Inferior parietal cortex (tissue), 1 donor: ENCODE results near the gene TOP2B.

Experiments
- DNase-seq: peaks from one replicate; pipeline ENCODE4 v3.0.0-alpha.2; 2016; ENCODE audit errors: extremely low spot score

Gene TOP2B, protein sequence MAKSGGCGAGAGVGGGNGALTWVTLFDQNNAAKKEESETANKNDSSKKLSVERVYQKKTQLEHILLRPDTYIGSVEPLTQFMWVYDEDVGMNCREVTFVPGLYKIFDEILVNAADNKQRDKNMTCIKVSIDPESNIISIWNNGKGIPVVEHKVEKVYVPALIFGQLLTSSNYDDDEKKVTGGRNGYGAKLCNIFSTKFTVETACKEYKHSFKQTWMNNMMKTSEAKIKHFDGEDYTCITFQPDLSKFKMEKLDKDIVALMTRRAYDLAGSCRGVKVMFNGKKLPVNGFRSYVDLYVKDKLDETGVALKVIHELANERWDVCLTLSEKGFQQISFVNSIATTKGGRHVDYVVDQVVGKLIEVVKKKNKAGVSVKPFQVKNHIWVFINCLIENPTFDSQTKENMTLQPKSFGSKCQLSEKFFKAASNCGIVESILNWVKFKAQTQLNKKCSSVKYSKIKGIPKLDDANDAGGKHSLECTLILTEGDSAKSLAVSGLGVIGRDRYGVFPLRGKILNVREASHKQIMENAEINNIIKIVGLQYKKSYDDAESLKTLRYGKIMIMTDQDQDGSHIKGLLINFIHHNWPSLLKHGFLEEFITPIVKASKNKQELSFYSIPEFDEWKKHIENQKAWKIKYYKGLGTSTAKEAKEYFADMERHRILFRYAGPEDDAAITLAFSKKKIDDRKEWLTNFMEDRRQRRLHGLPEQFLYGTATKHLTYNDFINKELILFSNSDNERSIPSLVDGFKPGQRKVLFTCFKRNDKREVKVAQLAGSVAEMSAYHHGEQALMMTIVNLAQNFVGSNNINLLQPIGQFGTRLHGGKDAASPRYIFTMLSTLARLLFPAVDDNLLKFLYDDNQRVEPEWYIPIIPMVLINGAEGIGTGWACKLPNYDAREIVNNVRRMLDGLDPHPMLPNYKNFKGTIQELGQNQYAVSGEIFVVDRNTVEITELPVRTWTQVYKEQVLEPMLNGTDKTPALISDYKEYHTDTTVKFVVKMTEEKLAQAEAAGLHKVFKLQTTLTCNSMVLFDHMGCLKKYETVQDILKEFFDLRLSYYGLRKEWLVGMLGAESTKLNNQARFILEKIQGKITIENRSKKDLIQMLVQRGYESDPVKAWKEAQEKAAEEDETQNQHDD (N-terminal part only)

DNA sequence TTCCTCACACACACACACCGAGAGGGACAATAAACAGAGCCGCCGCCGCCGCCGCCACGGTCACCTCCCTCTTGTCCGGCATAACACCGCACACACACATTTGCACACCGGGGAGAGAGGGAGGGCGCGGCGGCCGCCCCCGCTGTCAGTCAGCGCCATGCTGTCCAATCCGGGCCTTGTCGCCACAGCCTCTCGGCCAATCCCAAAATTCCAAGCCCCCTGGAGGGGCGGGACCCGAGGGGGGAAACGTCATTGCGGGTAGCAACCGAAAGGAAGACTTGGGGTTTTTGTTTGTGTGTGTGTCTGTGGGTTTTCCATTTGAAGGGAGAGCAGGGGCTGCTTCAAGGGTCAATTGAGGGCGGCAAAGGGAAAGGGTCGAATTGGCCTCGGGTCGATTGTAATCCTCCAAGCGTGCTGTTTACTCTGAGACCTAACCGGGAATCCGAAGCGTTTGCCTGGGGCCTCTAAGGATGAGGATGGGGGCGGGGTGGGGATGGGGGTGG is at the start of gene TOP2B:
Gene TOP2B, minus strand, starts transcription at position 96 of the 503 bp plus-strand sequence. CDS start 610 bp downstream, outside the sequence.
- DNase-seq = peak; percentile 98

DNA sequence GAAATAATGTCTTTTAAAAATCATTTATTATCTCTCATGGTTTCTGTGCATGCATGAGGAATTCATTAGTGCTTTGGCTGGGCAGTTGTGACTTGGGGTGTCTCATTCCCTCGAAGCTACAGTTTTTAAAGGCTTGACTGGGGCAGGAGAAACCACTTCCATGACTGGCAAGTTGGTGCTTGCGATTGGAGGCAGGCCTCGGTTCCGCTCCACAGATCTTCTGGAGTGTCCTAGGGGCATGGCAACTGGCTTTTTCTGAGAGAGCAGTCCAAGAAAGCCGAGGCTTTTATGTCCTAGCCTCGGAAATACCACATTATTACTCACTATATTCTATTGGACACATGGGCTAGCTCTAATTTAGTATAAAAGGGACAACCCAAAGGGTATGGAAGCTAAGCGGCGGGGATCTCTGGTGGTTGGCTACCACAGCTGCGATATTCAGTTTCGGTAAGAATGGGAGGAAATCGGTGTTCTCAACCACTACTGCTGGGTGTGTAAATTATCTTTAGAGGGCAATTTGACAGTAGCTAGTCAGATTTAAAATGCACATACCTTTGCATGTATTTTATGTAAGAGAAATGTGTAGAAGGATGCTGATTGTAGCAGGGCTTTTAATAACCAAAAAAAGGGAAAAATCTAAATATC is 48.8 kb upstream of the TOP2B start:
- no peak for DNase-seq

DNA sequence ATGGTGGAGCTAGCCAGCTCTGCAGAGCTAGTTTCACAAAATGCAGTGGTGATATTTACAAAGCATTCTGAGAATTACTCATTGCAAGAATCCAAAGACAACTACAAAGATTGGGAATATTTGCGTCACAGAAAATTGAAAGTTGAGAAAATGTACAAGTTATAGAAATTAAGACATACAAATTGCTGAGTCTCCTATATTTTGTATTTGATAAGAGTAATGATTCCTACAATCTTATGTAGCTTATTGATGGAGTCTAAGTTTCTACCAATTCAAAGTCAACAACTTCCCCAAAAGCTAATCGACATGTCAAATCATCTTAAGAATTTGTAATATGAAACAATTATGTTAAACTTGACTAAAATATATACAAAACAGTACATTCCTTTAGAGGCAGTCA is 46.4 kb upstream of the TOP2B start:
- DNase-seq = no peak

DNA sequence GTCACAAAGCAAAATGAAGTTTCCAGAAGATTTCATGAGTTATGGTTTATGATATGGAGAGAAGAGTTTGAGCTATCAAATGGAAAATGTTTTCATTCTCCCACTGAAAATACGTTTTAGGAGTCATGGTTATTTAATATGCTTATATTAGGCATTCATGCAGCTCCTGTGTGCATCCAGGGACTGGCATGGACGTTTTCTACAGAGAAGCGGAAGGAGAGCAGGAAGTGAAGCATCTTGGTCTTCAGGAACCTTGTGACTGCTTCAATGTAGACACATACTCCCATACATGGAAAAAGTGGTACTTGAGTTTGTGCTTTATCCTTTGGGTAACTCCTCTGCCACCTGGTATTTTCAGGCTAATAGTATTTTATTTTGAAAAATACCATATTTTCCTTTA is 43.3 kb upstream of the TOP2B start:
- DNase-seq = no peak

DNA sequence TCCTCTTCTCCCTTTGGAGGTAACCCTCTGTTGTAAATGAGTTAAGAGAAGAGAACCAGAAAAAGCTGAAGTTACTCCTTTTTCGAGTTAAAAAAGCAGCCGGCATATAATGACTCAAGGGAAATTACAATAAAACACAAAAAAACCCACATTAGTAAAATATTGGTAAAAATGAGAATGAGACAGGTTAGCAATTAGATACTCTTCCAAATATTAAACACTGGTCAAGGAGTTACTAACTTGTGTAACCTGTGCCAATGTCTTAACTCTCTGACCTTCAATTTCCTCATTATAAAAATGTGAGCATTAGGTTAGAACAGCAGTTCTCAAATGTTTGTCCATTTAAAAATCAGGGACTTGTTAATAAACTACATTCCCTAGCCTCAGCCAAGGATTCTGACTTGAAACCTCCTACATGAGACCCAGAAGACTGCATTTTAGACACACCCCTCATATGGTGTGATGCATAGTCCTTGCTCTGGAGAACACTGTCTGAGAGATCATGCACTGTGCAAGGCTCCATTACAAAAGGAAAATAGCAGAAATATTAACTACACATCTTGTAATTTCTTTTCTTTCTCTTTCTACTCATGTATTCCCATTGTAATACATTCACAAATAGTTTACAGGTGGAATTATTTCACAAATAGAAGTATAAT is 42.7 kb upstream of the TOP2B start:
- no peak for DNase-seq

DNA sequence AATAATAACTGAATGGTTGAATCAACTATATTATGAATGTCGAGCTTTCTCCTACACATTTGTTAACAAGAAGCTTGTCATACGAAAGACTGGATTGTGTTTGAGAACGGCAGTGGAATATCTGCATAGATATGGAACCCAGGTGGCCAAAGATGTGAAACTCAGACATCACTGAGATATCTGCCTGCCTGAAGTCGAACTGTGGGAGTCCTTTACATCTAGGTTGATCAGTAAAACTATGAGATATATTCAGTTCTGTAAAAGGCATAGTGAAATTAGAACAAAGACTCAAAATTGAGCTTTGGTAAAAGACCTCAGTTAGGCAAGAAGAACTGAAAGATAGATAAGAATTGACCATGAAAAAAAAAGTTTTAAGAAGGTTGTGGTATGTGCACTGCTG is 41.5 kb upstream of the TOP2B start:
- no peak for DNase-seq

DNA sequence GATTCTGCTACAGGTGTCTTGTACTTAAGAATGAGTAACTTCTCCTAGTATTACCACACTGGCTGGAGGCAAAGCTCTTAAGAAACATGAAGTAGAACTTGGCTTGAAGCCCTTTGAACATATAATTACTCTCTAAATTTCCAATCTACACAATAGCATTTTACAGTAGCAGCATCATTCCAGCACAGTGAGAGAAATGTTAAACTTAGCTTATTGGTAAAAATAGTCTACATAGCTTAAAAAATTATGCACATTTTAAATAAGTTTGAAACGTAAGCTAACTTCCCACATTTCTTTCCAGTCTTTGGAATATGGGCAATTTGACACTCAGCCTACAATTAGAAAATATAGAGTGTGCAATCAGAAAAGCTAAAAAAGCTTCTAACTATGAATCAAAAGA is 32.8 kb upstream of the TOP2B start:
- DNase-seq = no peak

DNA sequence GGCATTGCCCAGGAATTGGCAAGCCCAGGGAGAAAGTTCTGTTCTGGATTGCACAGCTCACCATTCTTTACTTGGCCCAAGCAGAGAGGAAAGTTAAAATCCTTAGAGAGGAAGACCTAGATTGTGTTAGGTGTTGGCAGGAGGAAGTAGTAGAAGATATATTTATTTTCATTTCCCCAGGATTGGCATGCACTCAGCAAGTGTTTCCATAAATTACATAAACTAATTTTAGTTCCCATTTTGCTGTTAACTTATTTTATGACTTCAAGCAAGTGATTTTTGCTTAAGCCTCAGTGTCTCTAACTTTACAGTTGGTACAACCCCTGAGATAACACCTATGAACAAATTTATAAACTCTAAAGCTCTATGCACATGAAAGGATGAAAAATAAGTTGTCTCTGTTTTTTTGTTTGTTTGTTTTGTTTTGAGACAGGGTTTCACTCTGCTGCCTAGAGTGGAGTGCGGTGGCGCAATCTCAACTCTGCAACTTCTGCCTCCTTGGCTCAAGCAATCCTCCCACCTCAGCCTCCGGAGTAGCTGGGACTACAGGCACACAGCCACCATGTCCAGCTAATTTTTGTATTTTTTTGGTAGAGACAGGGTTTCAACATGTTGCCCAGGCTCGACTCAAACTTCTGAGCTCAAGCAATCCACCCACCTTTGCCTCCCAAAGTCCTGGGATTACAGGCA is 31.2 kb upstream of the TOP2B start:
- DNase-seq = no peak

DNA sequence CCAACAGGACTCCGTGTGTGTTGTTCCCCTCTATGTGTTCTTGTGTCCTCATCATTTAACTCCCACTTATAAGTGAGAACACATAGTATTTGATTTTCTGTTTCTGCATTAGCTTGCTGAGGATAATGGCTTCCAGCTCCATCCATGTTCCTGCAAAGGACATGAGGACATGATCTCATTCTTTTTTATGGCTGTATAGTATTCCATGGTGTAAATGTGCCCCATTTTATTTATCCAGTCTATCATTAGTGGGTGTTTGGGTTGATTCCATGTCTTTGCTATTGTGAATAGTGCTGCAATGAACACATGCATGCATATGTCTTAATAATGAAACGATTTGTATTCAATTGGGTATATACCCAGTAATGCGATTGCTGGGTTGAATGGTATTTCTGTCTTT is 28.5 kb upstream of the TOP2B start:
- no peak for DNase-seq

DNA sequence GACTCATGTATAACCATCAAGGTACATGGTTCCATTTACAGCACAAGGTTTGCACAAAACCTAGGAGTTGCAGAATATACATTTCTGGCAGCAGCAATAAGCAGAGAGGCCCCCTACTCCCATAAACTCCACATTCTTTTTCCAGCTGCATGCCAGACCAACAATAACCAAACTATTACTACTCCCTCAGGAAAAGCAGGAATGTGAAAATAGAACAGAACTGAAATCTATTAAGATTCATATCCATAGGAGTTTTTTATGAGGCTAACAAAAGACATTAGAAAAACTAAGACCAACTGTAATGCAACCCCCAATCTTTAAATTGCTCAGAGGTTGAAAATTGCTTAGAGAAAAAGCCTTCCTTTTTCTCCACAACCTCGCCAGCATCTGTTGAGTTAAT is 27.6 kb upstream of the TOP2B start:
- no peak for DNase-seq

DNA sequence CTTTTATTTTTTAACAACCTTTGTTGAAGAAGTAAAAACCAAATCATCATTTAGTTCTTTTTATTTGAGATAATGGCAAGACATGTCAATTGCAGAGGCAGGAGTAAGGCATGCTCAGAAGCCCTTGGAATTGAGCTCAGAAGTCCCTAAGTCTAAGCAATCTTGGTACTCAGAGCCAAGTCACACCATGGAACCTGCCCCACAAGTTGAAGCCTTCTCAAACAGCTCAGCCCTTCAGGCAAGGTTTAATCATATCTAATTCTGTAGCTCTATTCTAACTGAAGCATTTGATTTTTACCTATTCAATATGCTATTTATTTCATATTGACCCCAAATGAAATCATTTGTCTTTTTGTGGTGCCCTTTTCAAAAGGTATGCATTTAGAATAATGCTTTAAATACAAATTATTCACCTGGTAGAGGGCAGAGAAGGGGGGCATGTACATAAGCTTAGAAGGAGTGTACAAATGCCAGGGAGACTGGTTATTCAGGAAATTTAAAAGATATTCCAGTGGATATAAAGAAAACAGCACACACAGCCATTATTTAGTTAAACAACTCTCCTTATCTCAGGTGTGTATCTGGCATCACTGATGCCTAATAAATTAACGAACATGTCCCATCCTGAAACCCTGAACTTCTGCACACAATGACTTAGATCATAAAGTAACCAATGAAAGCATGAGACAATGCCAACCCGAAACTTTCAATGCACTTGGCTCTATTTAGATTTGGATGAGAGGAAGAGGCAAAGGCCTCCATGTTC is 26.2 kb upstream of the TOP2B start:
- no peak for DNase-seq

DNA sequence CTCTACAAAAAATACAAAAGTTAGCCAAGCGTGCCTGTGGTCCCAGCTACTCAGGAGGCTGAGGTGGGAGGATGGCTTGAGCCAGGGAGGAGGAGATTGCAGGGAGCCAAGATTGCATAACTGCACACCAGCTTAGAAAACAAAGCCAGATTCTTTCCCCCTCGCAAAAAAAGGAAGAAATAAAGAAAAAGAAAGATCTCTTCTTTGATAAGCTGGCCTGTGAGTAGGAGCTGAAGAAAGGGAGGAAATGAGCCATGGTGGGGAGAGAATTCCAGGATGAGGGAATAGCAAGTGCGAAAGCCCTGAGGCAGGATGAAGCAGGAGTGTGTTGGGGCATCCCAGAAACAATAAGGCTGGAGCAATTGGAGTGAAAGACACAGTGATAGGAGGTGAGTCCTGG is 24.5 kb upstream of the TOP2B start:
- no peak for DNase-seq

DNA sequence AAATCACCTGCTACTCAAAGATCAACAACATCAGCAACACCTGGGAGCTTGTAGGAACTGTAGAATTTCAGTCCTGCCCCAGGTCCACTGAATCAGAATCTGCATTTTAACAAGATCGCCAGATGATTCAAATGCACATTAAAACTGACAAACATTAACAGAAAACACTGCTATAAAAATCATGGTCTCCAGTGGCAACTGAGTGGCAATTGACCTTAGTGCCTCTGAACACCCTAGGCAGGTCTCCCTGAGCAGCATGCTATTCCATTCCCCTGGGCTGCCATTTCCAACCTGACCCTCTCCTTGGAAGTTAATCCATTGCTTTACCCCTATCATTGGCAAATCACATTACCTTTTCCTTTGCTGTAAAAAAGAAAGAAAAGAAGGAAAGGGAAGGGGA is 23.0 kb upstream of the TOP2B start:
- no peak for DNase-seq

DNA sequence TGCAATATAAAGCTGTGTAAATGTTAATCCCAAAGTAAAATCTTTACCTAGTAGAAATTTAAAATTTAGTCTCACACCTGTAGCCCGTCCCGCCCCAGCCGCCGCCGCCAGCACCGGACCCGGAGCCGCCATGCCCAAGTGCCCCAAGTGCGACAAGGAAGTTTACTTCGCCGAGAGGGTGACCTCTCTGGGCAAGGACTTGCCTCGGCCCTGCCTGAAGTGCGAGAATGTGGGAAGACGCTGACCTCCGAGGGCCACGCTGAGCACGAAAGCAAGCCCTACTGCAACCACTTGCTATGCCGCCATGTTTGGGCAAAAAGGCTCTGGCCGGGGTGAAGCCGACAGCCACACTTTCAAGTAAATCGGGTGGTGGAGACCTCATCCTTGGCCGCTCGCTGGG is 22.1 kb upstream of the TOP2B start:
- DNase-seq = no peak

DNA sequence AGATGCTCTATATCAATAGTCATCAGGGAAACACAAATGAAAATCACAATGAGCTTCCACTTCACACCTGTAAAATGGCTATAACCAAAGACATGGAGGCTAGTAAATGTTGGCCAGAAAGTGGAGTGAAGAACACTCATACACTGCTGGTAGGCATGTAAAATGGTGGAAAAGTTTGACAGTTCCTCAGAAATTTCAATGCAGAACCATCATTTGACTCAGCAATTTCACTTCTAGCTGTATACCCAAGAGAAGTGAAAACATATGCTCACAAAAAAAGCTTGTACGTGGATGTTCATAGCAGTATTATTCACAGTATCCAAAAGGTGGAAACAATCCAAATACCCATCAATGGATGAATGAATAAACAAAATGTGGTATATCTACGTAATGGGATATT is 19.2 kb upstream of the TOP2B start:
- no peak for DNase-seq

DNA sequence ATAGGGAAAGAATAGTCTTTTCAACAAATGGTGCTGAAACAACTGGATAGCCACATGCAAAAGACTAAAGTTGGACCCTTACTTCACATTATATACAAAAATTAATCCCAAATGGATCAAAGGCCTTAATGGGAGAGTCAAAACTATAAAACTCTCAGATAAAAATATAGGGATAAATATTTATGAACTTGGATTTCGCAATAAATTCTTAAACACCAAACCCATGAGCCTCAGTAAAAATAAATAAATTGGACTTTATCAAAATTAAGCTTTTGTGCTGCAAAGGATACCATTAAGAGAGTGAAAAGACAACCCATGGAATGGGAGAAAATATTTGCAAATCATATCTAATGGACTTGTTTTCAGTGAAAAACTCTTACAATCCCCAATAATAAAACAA is 18.7 kb upstream of the TOP2B start:
- no peak for DNase-seq

DNA sequence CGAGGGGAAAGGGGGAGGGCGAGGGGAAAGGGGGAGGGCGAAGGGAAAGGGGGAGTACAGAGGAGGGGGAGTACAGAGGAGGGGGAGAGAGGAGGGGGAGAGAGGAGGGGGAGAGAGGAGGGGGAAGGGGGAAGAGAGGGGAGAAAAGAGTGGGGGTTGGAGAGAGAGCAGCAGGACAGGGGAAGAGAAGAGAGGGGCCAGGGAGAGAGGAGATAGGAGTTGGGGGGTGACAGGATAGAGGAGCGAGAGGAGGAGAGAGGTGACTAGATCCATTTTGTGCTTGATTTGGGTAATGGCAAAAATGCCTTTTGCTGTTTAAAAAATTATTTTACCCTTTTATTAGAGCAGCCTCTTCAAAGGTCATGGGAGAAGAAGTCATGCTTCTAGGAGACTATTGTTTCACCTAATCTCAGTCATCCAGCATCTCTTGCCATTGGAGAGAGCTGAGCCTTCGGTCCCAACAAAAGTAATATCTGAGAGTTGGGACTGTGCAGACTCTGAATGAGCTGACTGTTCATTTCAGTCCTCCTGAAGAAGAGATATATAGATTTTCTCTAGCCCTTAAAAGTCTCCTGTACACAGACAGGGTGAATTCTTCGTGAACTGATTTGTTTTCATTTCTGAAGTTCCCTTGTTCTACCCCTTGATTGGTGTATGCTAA is 15.1 kb upstream of the TOP2B start:
- peak; percentile 21 for DNase-seq

DNA sequence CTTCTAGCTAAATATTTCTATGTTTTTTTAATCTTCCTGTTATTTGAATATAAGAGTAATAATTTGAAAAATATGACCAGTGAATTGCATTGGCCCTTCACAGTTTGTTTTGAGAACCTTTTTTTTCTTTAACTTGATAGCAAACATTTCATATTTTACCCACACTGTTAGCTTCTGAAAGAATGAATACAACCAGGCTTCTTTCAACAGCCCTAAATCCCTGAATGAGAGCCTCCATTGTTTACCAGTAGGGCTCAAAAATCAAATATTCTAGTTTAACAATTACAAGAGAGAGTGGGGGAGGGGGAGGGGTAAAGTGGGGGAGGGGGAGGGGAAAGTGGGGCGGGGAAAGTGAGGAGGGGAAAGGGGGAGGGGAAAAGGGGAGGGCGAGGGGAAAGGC is 14.5 kb upstream of the TOP2B start:
- peak; percentile 21 for DNase-seq

DNA sequence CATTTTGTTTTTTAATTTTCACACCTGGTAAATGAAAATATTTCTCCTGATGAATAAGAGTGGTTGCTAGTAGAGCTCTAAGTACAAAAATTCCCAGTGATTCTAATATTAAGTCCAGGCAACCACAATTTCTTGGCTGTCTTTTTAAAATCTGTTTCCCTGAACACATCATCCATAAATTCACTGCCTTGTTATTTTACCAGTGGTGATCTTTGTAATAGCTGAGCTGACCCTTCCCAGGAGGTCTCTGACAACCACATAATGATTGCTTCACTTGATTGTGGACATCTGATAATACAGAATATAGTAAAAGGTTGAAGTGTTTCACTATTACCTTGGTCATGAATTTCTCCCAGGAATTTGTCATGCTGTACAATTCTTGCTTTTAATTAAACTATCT is 13.9 kb upstream of the TOP2B start:
- no peak for DNase-seq
